Cardiac muscle cell (in vitro differentiated cells and primary cell): ENCODE data around the gene MOGAT3. TPM values are rescaled to one million over a fixed set of nuclear protein-coding genes. Genes with fewer than 3 reads are reported as not detected.

Source experiments
- DNase-seq, 2 donors: peaks; one replicate each; pipeline versions ENCODE4 v3.0.0 to v3.0.0-alpha.2; 2010 to 2017; ENCODE audit warnings: low read depth in 1 of 2, low spot score in 1 of 2
- H3K27ac ChIP-seq: fragments of 200-600 bp; sonication (generic); 2 replicates; pipeline ENCODE4 v1.5.1; 2016
- H3K27me3 ChIP-seq: fragments of 200-600 bp; sonication (generic); 2 replicates; pipeline ENCODE4 v1.6.0; 2016; ENCODE audit warnings: control low read depth
- H3K36me3 ChIP-seq: fragments of 200-600 bp; sonication (generic); 2 replicates; pipeline ENCODE4 v1.5.1; 2016; ENCODE audit warnings: control low read depth
- H3K4me1 ChIP-seq: fragments of 200-600 bp; sonication (generic); 2 replicates; pipeline ENCODE4 v1.8.1; 2017; ENCODE audit warnings: low read depth, mild to moderate bottlenecking, mixed run types
- H3K4me3 ChIP-seq: fragments of 200-600 bp; sonication (generic); 2 replicates; pipeline ENCODE4 v1.5.1; 2016; ENCODE audit warnings: mild to moderate bottlenecking
- H3K9me3 ChIP-seq: fragments of 200-600 bp; sonication (generic); 2 replicates; pipeline ENCODE4 v1.5.1; 2017; ENCODE audit warnings: low read depth, mild to moderate bottlenecking, control low read depth
- CTCF ChIP-seq: IDR thresholded peaks from 2 replicates; pipeline ENCODE4 v1.5.1; 2012; ENCODE audit warnings: low read depth, mild to moderate bottlenecking, low read length
- polyA plus RNA-seq: library from polyadenylated mRNA; unstranded; fragments of >200 nt; fragmentation: Nextera tagmentation; extraction: Ambion mirVana; gene quantifications from 2 replicates; pipeline ENCODE4 v1.2.1, GENCODE V29; 2016
- total RNA-seq: library from RNA; depleted of rRNA; stranded (reverse); fragments of >200 nt; gene quantifications from 2 replicates; pipeline ENCODE4 v1.2.3, GENCODE V29; 2016

Gene MOGAT3
- total and polyA plus RNA-seq, 2 experiments from 2014 or later: not detected

GRCh38 chr7:101164071-101164840 lies 36.6 kb downstream of the MOGAT3 start:
- Histone ChIP-seq H3K27me3 (peaks cover 93% of the 10 kb centered on the region), H3K9me3 (no peaks in the 10 kb centered on the region), H3K4me3 (peak overlapping the region; percentile 7), H3K4me1 (peaks cover 17% of the 10 kb centered on the region), H3K27ac (no peak overlapping the region), H3K36me3 (no peaks in the 10 kb centered on the region)
- no peak for TF ChIP-seq CTCF
- peak; percentile 72 to 87 for DNase-seq

GRCh38 chr7:101163279-101164070 lies 37.4 kb downstream of the MOGAT3 start:
- no peak overlapping the region for H3K27ac ChIP-seq

GRCh38 chr7:101162551-101163278 lies 38.1 kb downstream of the MOGAT3 start:
- Histone ChIP-seq H3K27ac (no peak overlapping the region), H3K4me3 (peak overlapping the region; percentile 7), H3K9me3 (no peaks in the 10 kb centered on the region), H3K4me1 (peaks cover 17% of the 10 kb centered on the region), H3K36me3 (no peaks in the 10 kb centered on the region), H3K27me3 (peaks cover 78% of the 10 kb centered on the region)
- peak; percentile 62 to 64 for DNase-seq
- no peak for TF ChIP-seq CTCF

More at GRCh38 chr7:101163279-101164070, 37.4 kb downstream of the MOGAT3 start:
- no peaks in the 10 kb centered on the region for H3K36me3 ChIP-seq
- peaks cover 86% of the 10 kb centered on the region for H3K27me3 ChIP-seq
- peaks cover 17% of the 10 kb centered on the region for H3K4me1 ChIP-seq
- no peak for DNase-seq
- TF ChIP-seq CTCF: no peak
- H3K4me3 ChIP-seq: peak overlapping the region; percentile 7
- no peaks in the 10 kb centered on the region for H3K9me3 ChIP-seq

GRCh38 chr7:101161692-101162471 lies 39.0 kb downstream of the MOGAT3 start:
- no peak overlapping the region for H3K27ac ChIP-seq
- no peak overlapping the region for H3K4me3 ChIP-seq
- no peak for TF ChIP-seq CTCF
- H3K36me3 ChIP-seq: no peaks in the 10 kb centered on the region
- no peak for DNase-seq
- H3K27me3 ChIP-seq: peaks cover 70% of the 10 kb centered on the region
- no peaks in the 10 kb centered on the region for H3K9me3 ChIP-seq
- peaks cover 17% of the 10 kb centered on the region for H3K4me1 ChIP-seq

- Histone ChIP-seq H3K4me3 (no peak overlapping the region), H3K4me1 (peaks cover 15% of the 10 kb centered on the region), H3K36me3 (no peaks in the 10 kb centered on the region), H3K9me3 (no peaks in the 10 kb centered on the region), H3K27me3 (peaks cover 60% of the 10 kb centered on the region), H3K27ac (no peak overlapping the region)
- no peak for TF ChIP-seq CTCF
- DNase-seq: no peak
These were observed 39.9 kb downstream of the MOGAT3 start for GRCh38 chr7:101160910-101161309.
